ENCODE results near the gene KIF23.
A peak's percentile ranks its signal among the peaks of the same experiment; 100 is the strongest.

GRCh38 chr15:69394556-69395282 lies 19.4 kb upstream of the KIF23 start:
- TF ChIP-seq CTCF (conservative IDR thresholded peaks at IDR 0.05 in 1 of 2, IDR thresholded peaks at IDR 0.05 in 1 of 2; ENCODE audit: low read depth in 1 of 2, low read length in 2 of 2) (peak; percentile 84 to 95), EZH2 (IDR thresholded peaks at IDR 0.05; ENCODE audit: low read length, missing control alignments) (no peak)

All from fibroblast of lung (primary cell).